IMR-90 (cell line): ENCODE results near the gene HCN4. TPM values are rescaled to one million over a fixed set of nuclear protein-coding genes. Genes with fewer than 3 reads are reported as not detected.

Experiments used
- ATAC-seq: fragments of 200-7000 bp; cut with Tn5 transposase; 2 replicates; pipeline ENCODE4 v1.9.1; 2020; ENCODE audit warnings: low read depth, mild to moderate bottlenecking, moderate library complexity
- BruUV-seq: library from RNA; stranded (reverse); fragments of 400-500 nt; replicated peaks from 2 replicates; lab custom pipeline; 2021; lab: Mats Ljungman, UMichigan
- CTCF ChIA-PET: fragments of 300-600 bp; formaldehyde crosslinking; extraction: SDS; loops from one replicate; lab custom pipeline; 2021; ENCODE audit warnings: antibody characterized with exemption; lab: Yijun Ruan, JAX
- POLR2A ChIA-PET: fragments of 300-600 bp; sonication (Branson Sonifier 250); formaldehyde crosslinking; loops from one replicate; lab custom pipeline; 2022; ENCODE audit warnings: antibody characterized with exemption; ENCODE audit not compliant: unreplicated experiment; lab: Charles Lee
- DNase-seq: peaks from one replicate; pipeline ENCODE4 v3.0.0; 2013
- H2AFZ ChIP-seq: replicated peaks from 2 replicates; pipeline ENCODE3; 2013; ENCODE audit warnings: low read length, mild to moderate bottlenecking; ENCODE audit not compliant: poor library complexity
- H2AK5ac ChIP-seq: 2 replicates; pipeline ENCODE4 v1.6.1; 2013; ENCODE audit warnings: low read depth, low read length, inconsistent platforms
- H2AK9ac ChIP-seq: replicated peaks from 2 replicates; pipeline ENCODE3; 2013; ENCODE audit warnings: mild to moderate bottlenecking, low read depth, low read length, moderate library complexity; ENCODE audit not compliant: poor library complexity
- H2BK120ac ChIP-seq: 2 replicates; pipeline ENCODE4 v1.6.1; 2013; ENCODE audit warnings: low read depth, low read length, inconsistent platforms
- H2BK15ac ChIP-seq: 3 replicates; pipeline ENCODE4 v1.6.1; 2013; ENCODE audit warnings: low read depth, low read length, inconsistent platforms
- H2BK20ac ChIP-seq: 2 replicates; pipeline ENCODE4 v1.6.1; 2013; ENCODE audit warnings: low read depth, mild to moderate bottlenecking, inconsistent platforms, low read length, moderate library complexity
- H2BK5ac ChIP-seq: 2 replicates; pipeline ENCODE4 v1.6.1; 2013; ENCODE audit warnings: mild to moderate bottlenecking, low read depth, low read length, inconsistent platforms; ENCODE audit not compliant: poor library complexity, severe bottlenecking
- H3K14ac ChIP-seq: replicated peaks from 2 replicates; pipeline ENCODE4 v1.6.1; 2013; ENCODE audit warnings: low read depth, low read length, inconsistent platforms
- H3K18ac ChIP-seq: 2 replicates; pipeline ENCODE4 v1.6.1; 2013; ENCODE audit warnings: low read depth, low read length, control low read depth
- H3K23ac ChIP-seq: 2 replicates; pipeline ENCODE4 v1.6.1; 2013; ENCODE audit warnings: low read depth, low read length, inconsistent platforms
- H3K27ac ChIP-seq: 2 replicates; pipeline ENCODE4 v1.5.1; 2013; ENCODE audit warnings: mild to moderate bottlenecking, control low read depth, low read length; ENCODE audit not compliant: insufficient read depth
- H3K27me3 ChIP-seq: 2 replicates; pipeline ENCODE4 v1.6.1; 2013; ENCODE audit warnings: low read length; ENCODE audit not compliant: control insufficient read depth, insufficient read depth
- H3K36me3 ChIP-seq: 2 replicates; pipeline ENCODE4 v1.6.1; 2013; ENCODE audit warnings: low read length, mixed read lengths; ENCODE audit not compliant: control insufficient read depth, insufficient read depth
- H3K4ac ChIP-seq: 2 replicates; pipeline ENCODE4 v1.6.1; 2013; ENCODE audit warnings: low read depth, low read length, inconsistent platforms
- H3K4me1 ChIP-seq: 2 replicates; pipeline ENCODE4 v1.6.1; 2013; ENCODE audit warnings: low read length, mixed read lengths; ENCODE audit not compliant: control insufficient read depth, insufficient read depth
- H3K4me2 ChIP-seq: 2 replicates; pipeline ENCODE4 v1.6.1; 2013; ENCODE audit warnings: low read depth, mild to moderate bottlenecking, control low read depth, low read length, moderate library complexity
- H3K4me3 ChIP-seq: 2 replicates; pipeline ENCODE4 v1.5.1; 2013; ENCODE audit warnings: low read depth, mild to moderate bottlenecking, control low read depth, low read length, moderate library complexity; ENCODE audit not compliant: insufficient read depth
- H3K56ac ChIP-seq: 2 replicates; pipeline ENCODE4 v1.6.1; 2013; ENCODE audit warnings: low read length, inconsistent platforms; ENCODE audit not compliant: insufficient read depth; ENCODE audit errors: extremely low read depth
- H3K79me1 ChIP-seq, 2 experiments: 2 replicates each; pipeline ENCODE4 v1.6.1; 2013; ENCODE audit warnings: low read length in 2 of 2, inconsistent platforms in 1 of 2, low read depth in 1 of 2
- H3K9ac ChIP-seq: 2 replicates; pipeline ENCODE4 v1.6.1; 2013; ENCODE audit warnings: low read depth, low read length, control low read depth
- H3K9me1 ChIP-seq: 2 replicates; pipeline ENCODE4 v1.6.1; 2013; ENCODE audit warnings: low read length, inconsistent platforms; ENCODE audit not compliant: insufficient read depth
- H3K9me3 ChIP-seq: 2 replicates; pipeline ENCODE4 v1.6.1; 2013; ENCODE audit warnings: low read length; ENCODE audit not compliant: control insufficient read depth, insufficient read depth
- H4K20me1 ChIP-seq: 2 replicates; pipeline ENCODE4 v1.6.1; 2013; ENCODE audit warnings: low read length, inconsistent platforms; ENCODE audit not compliant: insufficient read depth
- H4K5ac ChIP-seq: 2 replicates; pipeline ENCODE4 v1.6.1; 2013; ENCODE audit warnings: mild to moderate bottlenecking, low read depth, low read length, control low read depth
- H4K8ac ChIP-seq, 2 experiments: 2 replicates each; pipeline ENCODE4 v1.6.1; 2013; ENCODE audit warnings: low read depth in 2 of 2, low read length in 2 of 2, control low read depth in 1 of 2, inconsistent platforms in 1 of 2
- H4K91ac ChIP-seq: 2 replicates; pipeline ENCODE4 v1.6.1; 2013; ENCODE audit warnings: low read depth, low read length, inconsistent platforms; ENCODE audit not compliant: insufficient read depth
- BHLHE40 ChIP-seq: fragments of 150-350 bp; IDR thresholded peaks from 2 replicates; pipeline ENCODE4 v1.6.1; 2016; ENCODE audit warnings: mild to moderate bottlenecking, low read depth, low read length
- CEBPB ChIP-seq: IDR thresholded peaks from 2 replicates; pipeline ENCODE4 v1.6.1; 2012; ENCODE audit warnings: low read depth, low read length, improper control_type of control experiment
- MAZ ChIP-seq: IDR thresholded peaks from 2 replicates; pipeline ENCODE4 v1.6.1; 2012; ENCODE audit warnings: low read depth, mild to moderate bottlenecking, low read length, improper control_type of control experiment, moderate library complexity, borderline replicate concordance
- NFE2L2 ChIP-seq: fragments of 150-350 bp; IDR thresholded peaks from 2 replicates; pipeline ENCODE4 v1.6.1; 2016; ENCODE audit warnings: low read depth, mild to moderate bottlenecking, low read length
- POLR2A ChIP-seq: IDR thresholded peaks from 2 replicates; pipeline ENCODE4 v1.6.1; 2012; ENCODE audit warnings: mild to moderate bottlenecking, low read depth, low read length
- RAD21 ChIP-seq: IDR thresholded peaks from 2 replicates; pipeline ENCODE4 v1.6.1; 2012; ENCODE audit warnings: low read length, improper control_type of control experiment
- RCOR1 ChIP-seq: IDR thresholded peaks from 2 replicates; pipeline ENCODE4 v1.6.1; 2012; ENCODE audit warnings: mild to moderate bottlenecking, low read length, improper control_type of control experiment; ENCODE audit not compliant: insufficient replicate concordance
- RFX5 ChIP-seq: IDR thresholded peaks from 2 replicates; pipeline ENCODE4 v1.8.0; 2012; ENCODE audit warnings: low read depth, mild to moderate bottlenecking, low read length, moderate library complexity
- SMC3 ChIP-seq: fragments of 150-350 bp; IDR thresholded peaks from 2 replicates; pipeline ENCODE4 v1.6.1; 2016; ENCODE audit warnings: low read depth, mild to moderate bottlenecking, antibody characterized with exemption, low read length, moderate library complexity
- WGBS, 2 experiments: methylation state at CpG; one replicate each; pipeline versions ENCODE4 v1.1.5 to v1.1.7; 2013; ENCODE audit warnings: missing lambda C conversion rate in 2 of 2; ENCODE audit not compliant: insufficient read length in 1 of 2; ENCODE audit errors: extremely low coverage in 2 of 2; 5-methylcytosine and 5-hydroxymethylcytosine counted together
- dilution Hi-C: fragments of 300-500 bp; cut with HindIII; formaldehyde crosslinking; loops from one replicate; pipeline ENCODE4 v1.14.3; 2018; ENCODE audit warnings: low sequenced_read_pairs; ENCODE audit not compliant: unreplicated experiment
- in situ Hi-C: fragments of 300-500 bp; cut with MboI; formaldehyde crosslinking; loops from 3 replicates; pipeline ENCODE4 v1.14.3; 2019; ENCODE audit warnings: low sequenced_read_pairs, inconsistent platforms, mixed read lengths
- intact Hi-C: fragments of 100-400 bp; cut with micrococcal nuclease; formaldehyde crosslinking; loops from 2 replicates; pipeline ENCODE4 v1.10.0; 2022
- polyA plus RNA-seq, 3 experiments: library from polyadenylated mRNA; depleted of rRNA; stranded (reverse); fragments of >200 nt; gene quantifications; 2 replicates each; pipeline ENCODE4 v1.2.3, GENCODE V29; 2012; ENCODE audit warnings: low replicate concordance in 1 of 3
- total RNA-seq: library from RNA; depleted of rRNA; stranded (reverse); fragments of >200 nt; gene quantifications from 2 replicates; pipeline ENCODE4 v1.2.3, GENCODE V29; 2012
- TF ChIP-seq, protein P1 (sequence below): fragments of 150-350 bp; IDR thresholded peaks from 2 replicates; pipeline ENCODE4 v1.6.1; 2016; ENCODE audit warnings: low read depth, mild to moderate bottlenecking, low read length, moderate library complexity, borderline replicate concordance
- TF ChIP-seq, protein P2 (sequence below): conservative IDR thresholded peaks from 2 replicates; pipeline ENCODE4 v1.5.1; 2012; ENCODE audit warnings: mild to moderate bottlenecking, low read depth, low read length, improper control_type of control experiment
- TF ChIP-seq, protein P3 (sequence below): fragments of 150-350 bp; IDR thresholded peaks from 2 replicates; pipeline ENCODE4 v1.6.1; 2017; ENCODE audit warnings: mild to moderate bottlenecking, antibody characterized with exemption, low read length, low read depth

Gene HCN4
- total and polyA plus RNA-seq, 2 of the 4 experiments (the other 2 are of a cell fraction), result not detected

- CTCF ChIA-PET, result no interaction called here
- intact Hi-C loops (no loop called here), dilution Hi-C loops (no loop called here), in situ Hi-C loops (no loop called here)
- no peak overlapping the region for H3K18ac ChIP-seq
- no peak overlapping the region for H2BK120ac ChIP-seq
- H2BK20ac ChIP-seq, result no peak overlapping the region
- no peak overlapping the region for H3K14ac ChIP-seq
- H3K4me2 ChIP-seq, result no peak overlapping the region
- BruUV-seq, result no TSS peak
- H2BK15ac ChIP-seq, result no peak overlapping the region
- H3K56ac ChIP-seq, result no peak overlapping the region
- TF ChIP-seq CEBPB, result no peak
- TF ChIP-seq RFX5, result no peak
- no peak for TF ChIP-seq MAZ
- TF ChIP-seq RCOR1, result no peak
- TF ChIP-seq, protein P1, sequence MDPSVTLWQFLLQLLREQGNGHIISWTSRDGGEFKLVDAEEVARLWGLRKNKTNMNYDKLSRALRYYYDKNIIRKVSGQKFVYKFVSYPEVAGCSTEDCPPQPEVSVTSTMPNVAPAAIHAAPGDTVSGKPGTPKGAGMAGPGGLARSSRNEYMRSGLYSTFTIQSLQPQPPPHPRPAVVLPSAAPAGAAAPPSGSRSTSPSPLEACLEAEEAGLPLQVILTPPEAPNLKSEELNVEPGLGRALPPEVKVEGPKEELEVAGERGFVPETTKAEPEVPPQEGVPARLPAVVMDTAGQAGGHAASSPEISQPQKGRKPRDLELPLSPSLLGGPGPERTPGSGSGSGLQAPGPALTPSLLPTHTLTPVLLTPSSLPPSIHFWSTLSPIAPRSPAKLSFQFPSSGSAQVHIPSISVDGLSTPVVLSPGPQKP, result no peak
- no peak for TF ChIP-seq RAD21
- TF ChIP-seq SMC3, result no peak
- TF ChIP-seq BHLHE40, result no peak
- TF ChIP-seq, protein P2, sequence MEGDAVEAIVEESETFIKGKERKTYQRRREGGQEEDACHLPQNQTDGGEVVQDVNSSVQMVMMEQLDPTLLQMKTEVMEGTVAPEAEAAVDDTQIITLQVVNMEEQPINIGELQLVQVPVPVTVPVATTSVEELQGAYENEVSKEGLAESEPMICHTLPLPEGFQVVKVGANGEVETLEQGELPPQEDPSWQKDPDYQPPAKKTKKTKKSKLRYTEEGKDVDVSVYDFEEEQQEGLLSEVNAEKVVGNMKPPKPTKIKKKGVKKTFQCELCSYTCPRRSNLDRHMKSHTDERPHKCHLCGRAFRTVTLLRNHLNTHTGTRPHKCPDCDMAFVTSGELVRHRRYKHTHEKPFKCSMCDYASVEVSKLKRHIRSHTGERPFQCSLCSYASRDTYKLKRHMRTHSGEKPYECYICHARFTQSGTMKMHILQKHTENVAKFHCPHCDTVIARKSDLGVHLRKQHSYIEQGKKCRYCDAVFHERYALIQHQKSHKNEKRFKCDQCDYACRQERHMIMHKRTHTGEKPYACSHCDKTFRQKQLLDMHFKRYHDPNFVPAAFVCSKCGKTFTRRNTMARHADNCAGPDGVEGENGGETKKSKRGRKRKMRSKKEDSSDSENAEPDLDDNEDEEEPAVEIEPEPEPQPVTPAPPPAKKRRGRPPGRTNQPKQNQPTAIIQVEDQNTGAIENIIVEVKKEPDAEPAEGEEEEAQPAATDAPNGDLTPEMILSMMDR, result no peak
- no peak for TF ChIP-seq POLR2A
- no peak for TF ChIP-seq NFE2L2
- TF ChIP-seq, protein P3, sequence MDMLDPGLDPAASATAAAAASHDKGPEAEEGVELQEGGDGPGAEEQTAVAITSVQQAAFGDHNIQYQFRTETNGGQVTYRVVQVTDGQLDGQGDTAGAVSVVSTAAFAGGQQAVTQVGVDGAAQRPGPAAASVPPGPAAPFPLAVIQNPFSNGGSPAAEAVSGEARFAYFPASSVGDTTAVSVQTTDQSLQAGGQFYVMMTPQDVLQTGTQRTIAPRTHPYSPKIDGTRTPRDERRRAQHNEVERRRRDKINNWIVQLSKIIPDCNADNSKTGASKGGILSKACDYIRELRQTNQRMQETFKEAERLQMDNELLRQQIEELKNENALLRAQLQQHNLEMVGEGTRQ, result no peak
- H4K91ac ChIP-seq, result no peak overlapping the region
- no peak overlapping the region for H2AK9ac ChIP-seq
- WGBS, 2 experiments, result 80% methylated on average over 1 of the region's 6 CpGs; no CpG with 5 or more reads in 1 of the 2 experiments
- H3K4ac ChIP-seq, result no peak overlapping the region
- no peaks in the 10 kb centered on the region for H3K36me3 ChIP-seq
- H3K4me3 ChIP-seq, result no peak overlapping the region
- no peak overlapping the region for H4K5ac ChIP-seq
- no peak overlapping the region for H2BK5ac ChIP-seq
- no peak overlapping the region for H3K9ac ChIP-seq
- H2AFZ ChIP-seq, result no peak overlapping the region
- no peaks in the 10 kb centered on the region for H3K4me1 ChIP-seq
- POLR2A ChIA-PET, result no interaction called here
- H3K27me3 ChIP-seq, result peaks cover 72% of the 10 kb centered on the region
- no peaks in the 10 kb centered on the region for H3K79me1 ChIP-seq
- DNase-seq (no peak), ATAC-seq (no peak)
- no peaks in the 10 kb centered on the region for H3K9me1 ChIP-seq
- H3K9me3 ChIP-seq, result no peaks in the 10 kb centered on the region
- no peak overlapping the region for H3K27ac ChIP-seq
- H4K8ac ChIP-seq, result no peak overlapping the region
- H4K20me1 ChIP-seq, result no peaks in the 10 kb centered on the region
- H2AK5ac ChIP-seq, result no peak overlapping the region
- H3K23ac ChIP-seq, result no peak overlapping the region
Observed at GRCh38 chr15:73355612-73356265, 13.0 kb downstream of the HCN4 start.
